Mammary epithelial cell (primary cell): Measurements from ENCODE around the gene ADARB1.

Experiments used
- EZH2 ChIP-seq: IDR thresholded peaks from 2 replicates; pipeline ENCODE4 v1.6.1; 2012; ENCODE audit warnings: low read length, inconsistent platforms, borderline replicate concordance
- TF ChIP-seq, protein P1 (sequence below), 2 donors: IDR thresholded peaks in 1 of 2; conservative IDR thresholded peaks in 1 of 2; 2 replicates each; pipeline ENCODE4 v1.5.1; 2011 to 2012; ENCODE audit warnings: inconsistent platforms in 2 of 2, low read length in 2 of 2, mild to moderate bottlenecking in 2 of 2, control low read depth in 1 of 2, low read depth in 1 of 2; ENCODE audit not compliant: insufficient read depth in 1 of 2; ENCODE audit errors: extremely low read depth in 1 of 2

DNA sequence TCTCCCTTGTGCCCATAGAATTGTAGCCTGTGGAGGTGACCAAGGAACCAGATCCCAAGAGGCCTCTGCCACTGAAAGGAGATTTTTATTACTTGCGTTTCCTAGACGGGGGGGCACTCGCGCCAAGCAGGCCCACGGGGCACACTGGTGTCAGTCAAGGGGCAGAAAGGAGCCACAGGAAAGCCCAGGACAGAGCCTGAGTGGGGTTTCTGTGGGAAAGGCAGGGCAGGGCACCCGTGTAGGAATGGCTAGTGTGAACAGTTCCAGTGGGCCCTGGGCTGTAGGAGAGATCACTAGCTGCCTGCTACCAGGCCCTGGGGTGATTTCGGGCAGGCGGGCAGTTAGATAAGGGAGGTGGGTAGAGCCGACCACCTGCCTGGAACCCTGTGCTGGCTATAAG is 70.8 kb downstream of the ADARB1 start:
- TF ChIP-seq, protein P1, sequence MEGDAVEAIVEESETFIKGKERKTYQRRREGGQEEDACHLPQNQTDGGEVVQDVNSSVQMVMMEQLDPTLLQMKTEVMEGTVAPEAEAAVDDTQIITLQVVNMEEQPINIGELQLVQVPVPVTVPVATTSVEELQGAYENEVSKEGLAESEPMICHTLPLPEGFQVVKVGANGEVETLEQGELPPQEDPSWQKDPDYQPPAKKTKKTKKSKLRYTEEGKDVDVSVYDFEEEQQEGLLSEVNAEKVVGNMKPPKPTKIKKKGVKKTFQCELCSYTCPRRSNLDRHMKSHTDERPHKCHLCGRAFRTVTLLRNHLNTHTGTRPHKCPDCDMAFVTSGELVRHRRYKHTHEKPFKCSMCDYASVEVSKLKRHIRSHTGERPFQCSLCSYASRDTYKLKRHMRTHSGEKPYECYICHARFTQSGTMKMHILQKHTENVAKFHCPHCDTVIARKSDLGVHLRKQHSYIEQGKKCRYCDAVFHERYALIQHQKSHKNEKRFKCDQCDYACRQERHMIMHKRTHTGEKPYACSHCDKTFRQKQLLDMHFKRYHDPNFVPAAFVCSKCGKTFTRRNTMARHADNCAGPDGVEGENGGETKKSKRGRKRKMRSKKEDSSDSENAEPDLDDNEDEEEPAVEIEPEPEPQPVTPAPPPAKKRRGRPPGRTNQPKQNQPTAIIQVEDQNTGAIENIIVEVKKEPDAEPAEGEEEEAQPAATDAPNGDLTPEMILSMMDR (conservative IDR thresholded peaks at IDR 0.05 in 1 of 2, IDR thresholded peaks at IDR 0.05 in 1 of 2; ENCODE audit: extremely low read depth in 1 of 2, insufficient read depth in 1 of 2, low read depth in 1 of 2, low read length in 2 of 2), result no peak
- no peak for TF ChIP-seq EZH2
